ENCODE results near the gene FGR. TPM values are rescaled to one million over a fixed set of nuclear protein-coding genes. Genes with fewer than 3 reads are reported as not detected.
"Not testable (repeated sequence)": the region's sequence is repeated elsewhere in the genome, so short reads cannot be mapped to it uniquely, and the experiment has no call there.

The FGR gene
- total RNA-seq, 4 donors from 2014 or later: 4.3 to 9.8 (median 5.2) TPM

DNA sequence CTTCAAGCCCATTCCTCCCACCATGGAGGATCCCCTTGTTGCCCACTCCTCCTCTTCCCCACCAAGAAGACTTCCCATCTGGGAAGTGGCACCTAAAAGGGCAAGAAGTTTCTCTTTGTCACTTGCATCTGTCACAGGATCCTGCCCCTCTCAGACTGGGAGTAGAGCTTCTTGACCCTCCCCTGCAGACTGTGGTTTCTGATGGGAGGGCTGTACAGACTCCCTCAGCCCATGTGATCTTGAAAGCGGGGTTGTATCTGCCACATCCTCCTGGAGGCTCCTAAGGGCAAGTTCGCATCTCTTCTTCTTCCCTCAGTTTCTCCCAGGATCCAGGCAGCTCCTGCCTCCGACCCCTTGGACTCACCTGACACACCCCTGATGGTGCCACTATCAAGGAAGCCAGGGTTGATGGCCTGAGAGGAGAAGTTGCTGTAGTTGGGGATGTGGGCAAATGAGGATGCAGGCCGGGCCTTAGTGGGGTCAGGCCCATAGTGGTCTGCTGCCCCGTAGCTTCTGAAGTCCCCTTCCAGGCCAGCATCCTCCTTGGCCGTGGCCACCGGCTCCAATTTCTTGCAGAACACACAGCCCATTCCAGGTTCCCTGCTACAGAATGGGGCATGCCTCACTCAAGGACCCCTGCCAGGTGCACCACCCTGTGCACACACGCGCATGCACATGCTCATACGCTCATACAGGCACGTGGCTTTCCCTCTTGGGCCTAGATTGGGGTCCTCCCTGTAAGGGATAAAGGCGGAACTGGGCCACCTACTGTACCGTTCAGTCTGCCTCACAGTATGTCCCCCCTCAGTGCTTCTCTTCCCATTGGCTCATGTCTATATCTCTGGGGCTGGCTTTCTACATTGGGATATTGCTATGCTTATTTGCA, 11.4 kb downstream of the FGR start:
- WGBS, 2 donors: 86 to 91% methylated on average over 13 of the region's 13 CpGs
- no peak overlapping the region for H3K4me3 ChIP-seq (ENCODE audit: low read depth, poor library complexity, severe bottlenecking)
- TF ChIP-seq POLR2A (IDR thresholded peaks at IDR 0.05): no peak
- TF ChIP-seq, protein P1, sequence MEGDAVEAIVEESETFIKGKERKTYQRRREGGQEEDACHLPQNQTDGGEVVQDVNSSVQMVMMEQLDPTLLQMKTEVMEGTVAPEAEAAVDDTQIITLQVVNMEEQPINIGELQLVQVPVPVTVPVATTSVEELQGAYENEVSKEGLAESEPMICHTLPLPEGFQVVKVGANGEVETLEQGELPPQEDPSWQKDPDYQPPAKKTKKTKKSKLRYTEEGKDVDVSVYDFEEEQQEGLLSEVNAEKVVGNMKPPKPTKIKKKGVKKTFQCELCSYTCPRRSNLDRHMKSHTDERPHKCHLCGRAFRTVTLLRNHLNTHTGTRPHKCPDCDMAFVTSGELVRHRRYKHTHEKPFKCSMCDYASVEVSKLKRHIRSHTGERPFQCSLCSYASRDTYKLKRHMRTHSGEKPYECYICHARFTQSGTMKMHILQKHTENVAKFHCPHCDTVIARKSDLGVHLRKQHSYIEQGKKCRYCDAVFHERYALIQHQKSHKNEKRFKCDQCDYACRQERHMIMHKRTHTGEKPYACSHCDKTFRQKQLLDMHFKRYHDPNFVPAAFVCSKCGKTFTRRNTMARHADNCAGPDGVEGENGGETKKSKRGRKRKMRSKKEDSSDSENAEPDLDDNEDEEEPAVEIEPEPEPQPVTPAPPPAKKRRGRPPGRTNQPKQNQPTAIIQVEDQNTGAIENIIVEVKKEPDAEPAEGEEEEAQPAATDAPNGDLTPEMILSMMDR (IDR thresholded peaks at IDR 0.05): no peak
- DNase-seq (ENCODE audit: low spot score in 2 of 2): no peak
- intact Hi-C loops (cut with DNase I; ENCODE audit: low total_unique reads): no loop called here

DNA sequence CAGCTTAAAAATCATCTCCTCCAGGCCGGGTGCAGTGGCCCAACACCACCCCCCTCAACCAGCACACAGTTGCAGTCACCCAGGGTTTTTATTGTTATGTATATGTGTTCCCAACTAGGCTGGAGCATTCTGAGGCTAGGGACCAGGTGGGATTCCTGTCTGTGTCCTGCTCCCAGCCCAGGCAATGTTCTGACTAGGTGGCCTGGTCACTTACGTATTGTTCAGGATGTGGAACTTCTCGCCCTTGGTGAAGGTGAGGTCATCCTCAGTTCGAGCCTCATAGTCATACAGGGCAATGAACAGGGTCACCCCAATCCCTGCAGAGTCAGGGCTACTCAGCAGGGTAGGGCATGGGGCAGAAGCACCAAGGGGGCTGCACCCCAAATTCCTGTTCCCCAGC, 12.2 kb downstream of the FGR start:
- no peak overlapping the region for H3K4me3 ChIP-seq (ENCODE audit: low read depth, poor library complexity, severe bottlenecking)
- intact Hi-C loops (cut with DNase I; ENCODE audit: low total_unique reads): no loop called here
- DNase-seq (ENCODE audit: low spot score in 2 of 2): no peak
- no peak for TF ChIP-seq POLR2A (IDR thresholded peaks at IDR 0.05)
- TF ChIP-seq, protein P1 (IDR thresholded peaks at IDR 0.05): no peak
- 85 to 98% methylated on average over 4 of the region's 4 CpGs for WGBS, 2 donors

GRCh38 chr1:27621051-27621920, 13.7 kb downstream of the FGR start:
- no peak overlapping the region for H3K4me3 ChIP-seq (ENCODE audit: low read depth, poor library complexity, severe bottlenecking)
- TF ChIP-seq, protein P1 (IDR thresholded peaks at IDR 0.05): no peak
- TF ChIP-seq POLR2A (IDR thresholded peaks at IDR 0.05): no peak
- DNase-seq (ENCODE audit: low spot score in 2 of 2): no peak
- intact Hi-C loops (cut with DNase I; ENCODE audit: low total_unique reads): no loop called here
- WGBS, 2 donors: 58 to 61% methylated on average over 7 of the region's 7 CpGs

- WGBS, 2 donors: 92 to 96% methylated on average over 7 of the region's 7 CpGs
- DNase-seq (ENCODE audit: low spot score in 2 of 2); H3K4me3 ChIP-seq (ENCODE audit: low read depth, poor library complexity, severe bottlenecking); intact Hi-C loops (cut with DNase I; ENCODE audit: low total_unique reads): not testable (repeated sequence)
Measured at GRCh38 chr1:27619782-27620438, 15.1 kb downstream of the FGR start.

- WGBS, 2 donors: 80 to 82% methylated on average over 14 of the region's 14 CpGs
- no peak overlapping the region for H3K4me3 ChIP-seq (ENCODE audit: low read depth, poor library complexity, severe bottlenecking)
- intact Hi-C loops (cut with DNase I; ENCODE audit: low total_unique reads): no loop called here
- DNase-seq (ENCODE audit: low spot score in 2 of 2): no peak
- TF ChIP-seq, protein P1 (IDR thresholded peaks at IDR 0.05): no peak
- TF ChIP-seq POLR2A (IDR thresholded peaks at IDR 0.05): no peak
Measured at GRCh38 chr1:27618341-27619082, 16.5 kb downstream of the FGR start.

Measured in lower leg skin (tissue), 4 donors.